SJSA1 (cell line): ENCODE measurements around the gene ILDR1. TPM values are rescaled to one million over a fixed set of nuclear protein-coding genes. Genes with fewer than 3 reads are reported as not detected.
"Not testable (repeated sequence)": the region's sequence is repeated elsewhere in the genome, so short reads cannot be mapped to it uniquely, and the experiment has no call there.

Experiments
- DNase-seq, 2 experiments: peaks; one replicate each; pipeline ENCODE4 v3.0.0-alpha.2; 2015 to 2020; ENCODE audit warnings: low spot score in 2 of 2, low read depth in 1 of 2
- H3K27ac ChIP-seq: fragments of 250-450 bp; sonication (Bioruptor Pico); 2 replicates; pipeline ENCODE4 v1.5.1; 2020; ENCODE audit warnings: mild to moderate bottlenecking, moderate library complexity
- H3K27me3 ChIP-seq: fragments of 250-450 bp; sonication (Bioruptor Pico); replicated peaks from 2 replicates; pipeline ENCODE4 v1.5.1; 2020; ENCODE audit warnings: mild to moderate bottlenecking, moderate library complexity
- H3K36me3 ChIP-seq: fragments of 250-450 bp; sonication (Bioruptor Pico); 2 replicates; pipeline ENCODE4 v1.5.1; 2020; ENCODE audit warnings: mild to moderate bottlenecking
- H3K4me1 ChIP-seq: fragments of 250-450 bp; sonication (Bioruptor Pico); replicated peaks from 2 replicates; pipeline ENCODE4 v1.6.1; 2021; ENCODE audit warnings: mild to moderate bottlenecking
- H3K4me3 ChIP-seq: fragments of 250-450 bp; sonication (Bioruptor Pico); 2 replicates; pipeline ENCODE4 v1.5.1; 2020; ENCODE audit warnings: mild to moderate bottlenecking
- H3K9me3 ChIP-seq: fragments of 250-450 bp; sonication (Bioruptor Pico); replicated peaks from 2 replicates; pipeline ENCODE4 v1.5.1; 2020; ENCODE audit warnings: mild to moderate bottlenecking
- total RNA-seq: library from RNA; depleted of rRNA; stranded (reverse); fragments of >200 nt; shearing (Covaris generic); gene quantifications from 2 replicates; pipeline ENCODE4 v1.2.3, GENCODE V29; 2014; rRNA removed

The ILDR1 gene
- not detected in 2 replicates for total RNA-seq

GRCh38 chr3:122021811-122022401, at the start of gene ILDR1:
Gene ILDR1, minus strand, starts transcription at chr3:122022247. Its CDS starts 170 bp downstream, at chr3:122022077.
- no peak for DNase-seq

GRCh38 chr3:122067588-122068240, 45.7 kb upstream of the ILDR1 start:
- Histone ChIP-seq H3K4me3 (no peak overlapping the region), H3K27ac (no peak overlapping the region), H3K27me3 (no peaks in the 10 kb centered on the region), H3K9me3 (no peaks in the 10 kb centered on the region), H3K36me3 (no peaks in the 10 kb centered on the region), H3K4me1 (no peaks in the 10 kb centered on the region)
- no peak for DNase-seq

More at GRCh38 chr3:122021811-122022401, at the start of gene ILDR1:
- Histone ChIP-seq H3K36me3 (no peaks in the 10 kb centered on the region), H3K4me3 (no peak within 1 kb of the TSS), H3K27me3 (no peaks in the 10 kb centered on the region), H3K9me3 (no peaks in the 10 kb centered on the region), H3K27ac (no peak within 1 kb of the TSS), H3K4me1 (no peaks in the 10 kb centered on the region)

GRCh38 chr3:122067214-122067550, 45.1 kb upstream of the ILDR1 start:
- Histone ChIP-seq H3K27me3 (no peaks in the 10 kb centered on the region), H3K36me3 (no peaks in the 10 kb centered on the region), H3K4me3 (no peak overlapping the region), H3K27ac (no peak overlapping the region), H3K9me3 (no peaks in the 10 kb centered on the region), H3K4me1 (no peaks in the 10 kb centered on the region)
- no peak for DNase-seq

- H3K27me3 ChIP-seq, result no peaks in the 10 kb centered on the region
- H3K36me3 ChIP-seq, result no peaks in the 10 kb centered on the region
- H3K4me1 ChIP-seq, result no peaks in the 10 kb centered on the region
- no peaks in the 10 kb centered on the region for H3K9me3 ChIP-seq
- no peak for DNase-seq
- no peak overlapping the region for H3K4me3 ChIP-seq
- no peak overlapping the region for H3K27ac ChIP-seq
These were observed 44.5 kb upstream of the ILDR1 start for GRCh38 chr3:122066331-122067213.

GRCh38 chr3:122064326-122064725, 42.3 kb upstream of the ILDR1 start:
- H3K27ac ChIP-seq, result no peak overlapping the region
- H3K9me3 ChIP-seq, result no peaks in the 10 kb centered on the region
- H3K36me3 ChIP-seq, result no peaks in the 10 kb centered on the region
- no peak for DNase-seq
- H3K4me3 ChIP-seq, result no peak overlapping the region
- no peaks in the 10 kb centered on the region for H3K27me3 ChIP-seq
- H3K4me1 ChIP-seq, result no peaks in the 10 kb centered on the region

- no peaks in the 10 kb centered on the region for H3K4me1 ChIP-seq
- DNase-seq, result no peak
- H3K27me3 ChIP-seq, result no peaks in the 10 kb centered on the region
- no peak overlapping the region for H3K4me3 ChIP-seq
- no peak overlapping the region for H3K27ac ChIP-seq
- no peaks in the 10 kb centered on the region for H3K36me3 ChIP-seq
- H3K9me3 ChIP-seq, result no peaks in the 10 kb centered on the region
These were observed 41.9 kb upstream of the ILDR1 start for GRCh38 chr3:122063908-122064307.

- no peak for DNase-seq
- Histone ChIP-seq H3K4me1 (no peaks in the 10 kb centered on the region), H3K27ac (no peak overlapping the region), H3K27me3 (no peaks in the 10 kb centered on the region), H3K4me3 (no peak overlapping the region), H3K36me3 (no peaks in the 10 kb centered on the region), H3K9me3 (no peaks in the 10 kb centered on the region)
These were observed 38.1 kb upstream of the ILDR1 start for GRCh38 chr3:122060040-122060698.

- Histone ChIP-seq H3K27me3 (no peaks in the 10 kb centered on the region), H3K27ac (no peak overlapping the region), H3K4me1 (no peaks in the 10 kb centered on the region), H3K9me3 (no peaks in the 10 kb centered on the region), H3K36me3 (no peaks in the 10 kb centered on the region), H3K4me3 (no peak overlapping the region)
- DNase-seq, result no peak
These were observed 36.2 kb upstream of the ILDR1 start for GRCh38 chr3:122058294-122058693.

- Histone ChIP-seq H3K27me3 (no peaks in the 10 kb centered on the region), H3K9me3 (no peaks in the 10 kb centered on the region), H3K4me1 (no peaks in the 10 kb centered on the region), H3K4me3 (no peak overlapping the region), H3K27ac (no peak overlapping the region), H3K36me3 (no peaks in the 10 kb centered on the region)
- DNase-seq, result no peak
These were observed 35.6 kb upstream of the ILDR1 start for GRCh38 chr3:122057671-122058070.

- Histone ChIP-seq H3K4me3 (no peak within 1 kb of the TSS), H3K9me3 (no peaks in the 10 kb centered on the region), H3K27ac (no peak within 1 kb of the TSS), H3K36me3 (no peaks in the 10 kb centered on the region), H3K27me3 (no peaks in the 10 kb centered on the region), H3K4me1 (no peaks in the 10 kb centered on the region)
- DNase-seq, result no peak
These were observed 33.2 kb upstream of the ILDR1 start, which contains the start of gene CD86 for GRCh38 chr3:122055215-122055614. Gene CD86, plus strand, starts transcription at chr3:122055362. Its CDS starts 128 bp downstream, at chr3:122055490.

GRCh38 chr3:122052968-122053367, 30.9 kb upstream of the ILDR1 start:
- no peak for DNase-seq
- Histone ChIP-seq H3K36me3 (no peaks in the 10 kb centered on the region), H3K27me3 (no peaks in the 10 kb centered on the region), H3K9me3 (no peaks in the 10 kb centered on the region), H3K4me1 (no peaks in the 10 kb centered on the region), H3K4me3 (no peak overlapping the region), H3K27ac (no peak overlapping the region)

- not testable (repeated sequence) for H3K27me3 ChIP-seq, H3K9me3 ChIP-seq, H3K27ac ChIP-seq, H3K36me3 ChIP-seq, H3K4me1 ChIP-seq, H3K4me3 ChIP-seq, DNase-seq
These were observed 25.7 kb upstream of the ILDR1 start for GRCh38 chr3:122047773-122048172.

- not testable (repeated sequence) for DNase-seq, H3K36me3 ChIP-seq, H3K27ac ChIP-seq, H3K9me3 ChIP-seq, H3K4me1 ChIP-seq, H3K27me3 ChIP-seq, H3K4me3 ChIP-seq
These were observed 25.2 kb upstream of the ILDR1 start for GRCh38 chr3:122047296-122047695.
